Adrenal gland (tissue), 5 donors: ENCODE data around the gene WBP4.

ENCODE experiments used
- POLR2A ChIP-seq, 2 donors: fragments of 450-650 bp; IDR thresholded peaks; one replicate each; pipeline ENCODE4 v1.6.1; 2017; ENCODE audit warnings: antibody characterized with exemption in 2 of 2, mild to moderate bottlenecking in 2 of 2, moderate library complexity in 1 of 2
- TF ChIP-seq, protein P1 (sequence below), 6 experiments: fragments of 450-650 bp in 4 of 6; fragments of 200-600 bp in 2 of 6; sonication (generic) in 1 of 6; IDR thresholded peaks; 1 replicate in 5 of 6; 2 replicates in 1 of 6; pipeline versions ENCODE4 v1.5.1 to v1.8.0; 2016 to 2021; ENCODE audit warnings: antibody characterized with exemption in 6 of 6, mild to moderate bottlenecking in 2 of 6, moderate library complexity in 1 of 6
- donor health status: DM: no; HTN: no; CAD: no.

DNA sequence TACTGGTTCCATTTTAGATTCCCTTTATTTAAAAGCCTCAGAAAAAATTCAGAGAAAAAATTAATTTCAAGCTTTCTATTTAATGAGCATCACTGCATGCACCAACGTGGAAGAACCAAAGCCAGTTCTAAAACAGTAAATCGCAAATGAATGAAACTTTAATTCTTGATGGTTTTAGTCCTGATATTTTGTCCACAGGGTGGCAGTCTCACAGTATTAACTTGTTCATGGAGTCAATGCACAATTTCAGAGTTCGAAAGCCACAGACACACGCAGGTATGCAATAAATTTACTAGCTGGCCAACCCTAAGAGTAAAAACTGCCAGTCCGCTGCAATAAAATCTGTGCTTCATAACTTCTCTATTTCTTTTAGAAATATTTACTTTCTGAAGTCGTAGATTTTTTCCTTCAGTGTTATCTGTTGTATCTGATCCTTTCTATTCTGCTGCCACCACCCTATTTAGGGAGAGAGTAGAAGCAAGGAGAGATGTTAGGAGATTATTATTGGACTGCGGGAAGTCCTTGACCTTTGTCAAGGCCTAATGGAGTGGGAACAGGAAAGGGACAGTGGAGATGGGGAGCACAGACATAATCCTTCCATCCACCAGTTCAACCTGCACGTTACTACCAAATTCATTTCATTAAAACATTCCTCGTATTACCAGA is 7.0 kb upstream of the WBP4 start:
- TF ChIP-seq, protein P1, sequence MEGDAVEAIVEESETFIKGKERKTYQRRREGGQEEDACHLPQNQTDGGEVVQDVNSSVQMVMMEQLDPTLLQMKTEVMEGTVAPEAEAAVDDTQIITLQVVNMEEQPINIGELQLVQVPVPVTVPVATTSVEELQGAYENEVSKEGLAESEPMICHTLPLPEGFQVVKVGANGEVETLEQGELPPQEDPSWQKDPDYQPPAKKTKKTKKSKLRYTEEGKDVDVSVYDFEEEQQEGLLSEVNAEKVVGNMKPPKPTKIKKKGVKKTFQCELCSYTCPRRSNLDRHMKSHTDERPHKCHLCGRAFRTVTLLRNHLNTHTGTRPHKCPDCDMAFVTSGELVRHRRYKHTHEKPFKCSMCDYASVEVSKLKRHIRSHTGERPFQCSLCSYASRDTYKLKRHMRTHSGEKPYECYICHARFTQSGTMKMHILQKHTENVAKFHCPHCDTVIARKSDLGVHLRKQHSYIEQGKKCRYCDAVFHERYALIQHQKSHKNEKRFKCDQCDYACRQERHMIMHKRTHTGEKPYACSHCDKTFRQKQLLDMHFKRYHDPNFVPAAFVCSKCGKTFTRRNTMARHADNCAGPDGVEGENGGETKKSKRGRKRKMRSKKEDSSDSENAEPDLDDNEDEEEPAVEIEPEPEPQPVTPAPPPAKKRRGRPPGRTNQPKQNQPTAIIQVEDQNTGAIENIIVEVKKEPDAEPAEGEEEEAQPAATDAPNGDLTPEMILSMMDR (IDR thresholded peaks at IDR 0.05), result peak; percentile 36 to 63 (median 54)
- no peak for TF ChIP-seq POLR2A (IDR thresholded peaks at IDR 0.05)
